HG03135 (cell line): ENCODE results near the gene SPATA45.
A peak's percentile ranks its signal among the peaks of the same experiment; 100 is the strongest.
"Not testable (repeated sequence)": the region's sequence is repeated elsewhere in the genome, so short reads cannot be mapped to it uniquely, and the experiment has no call there.

Source experiments
- ATAC-seq: cut with Tn5 transposase; IDR thresholded peaks from one replicate; pipeline ENCODE4 v1.9.1; 2021; ENCODE audit warnings: mild to moderate bottlenecking, moderate library complexity; ENCODE audit not compliant: unreplicated experiment

SPATA45 gene

GRCh38 chr1:212833211-212834207 is 13.9 kb downstream of the SPATA45 start:
- ATAC-seq, result not testable (repeated sequence)

GRCh38 chr1:212828395-212828794 is 19.1 kb downstream of the SPATA45 start:
- no peak for ATAC-seq

GRCh38 chr1:212827831-212828278 is 19.6 kb downstream of the SPATA45 start:
- no peak for ATAC-seq

GRCh38 chr1:212827171-212827776 is 20.2 kb downstream of the SPATA45 start:
- ATAC-seq, result no peak

GRCh38 chr1:212825798-212826452 is 21.5 kb downstream of the SPATA45 start:
- ATAC-seq, result no peak

GRCh38 chr1:212824201-212824600 is 23.2 kb downstream of the SPATA45 start:
- ATAC-seq, result no peak

GRCh38 chr1:212822956-212823355 is 24.5 kb downstream of the SPATA45 start:
- no peak for ATAC-seq

GRCh38 chr1:212820969-212821368 is 26.5 kb downstream of the SPATA45 start:
- ATAC-seq, result no peak

- ATAC-seq, result no peak
These were observed 27.7 kb downstream of the SPATA45 start for GRCh38 chr1:212819726-212820125.

GRCh38 chr1:212816567-212817278 is 30.7 kb downstream of the SPATA45 start:
- ATAC-seq, result no peak

GRCh38 chr1:212814537-212815334 is 32.7 kb downstream of the SPATA45 start:
- no peak for ATAC-seq

- no peak for ATAC-seq
These were observed 41.7 kb downstream of the SPATA45 start for GRCh38 chr1:212805767-212806166.

- no peak for ATAC-seq
These were observed 49.8 kb downstream of the SPATA45 start for GRCh38 chr1:212797681-212798080.

- peak; percentile 81 for ATAC-seq
These were observed 52.9 kb downstream of the SPATA45 start for GRCh38 chr1:212794561-212795014.

GRCh38 chr1:212792396-212792908 is 55.0 kb downstream of the SPATA45 start:
- no peak for ATAC-seq

GRCh38 chr1:212791676-212792395 is 55.6 kb downstream of the SPATA45 start, which contains the start of the genes NSL1 and TATDN3:
Gene NSL1, minus strand, starts transcription at chr1:212791777. Its CDS starts 14 bp downstream, at chr1:212791763.
Gene TATDN3, plus strand, starts transcription at chr1:212791894. Its CDS starts 28 bp downstream, at chr1:212791922.
- ATAC-seq, result peak; percentile 64

GRCh38 chr1:212791261-212791675 is 56.2 kb downstream of the SPATA45 start:
- peak; percentile 33 for ATAC-seq

GRCh38 chr1:212785871-212786270 is 61.6 kb downstream of the SPATA45 start:
- no peak for ATAC-seq

- ATAC-seq, result no peak
These were observed 63.5 kb downstream of the SPATA45 start for GRCh38 chr1:212783976-212784375.
